Stimulated activated CD8-positive, alpha-beta memory T cell treated with anti-CD3 and anti-CD28 coated beads, Interleukin-2, amount 100 ng/mL, for 48 hours (primary cell): ENCODE measurements around the gene SBNO2.

ENCODE experiments used
- DNase-seq, 2 donors: peaks; one replicate each; pipeline ENCODE4 v3.0.0-alpha.2; 2020; ENCODE audit warnings: low read depth in 2 of 2

The SBNO2 gene

DNA sequence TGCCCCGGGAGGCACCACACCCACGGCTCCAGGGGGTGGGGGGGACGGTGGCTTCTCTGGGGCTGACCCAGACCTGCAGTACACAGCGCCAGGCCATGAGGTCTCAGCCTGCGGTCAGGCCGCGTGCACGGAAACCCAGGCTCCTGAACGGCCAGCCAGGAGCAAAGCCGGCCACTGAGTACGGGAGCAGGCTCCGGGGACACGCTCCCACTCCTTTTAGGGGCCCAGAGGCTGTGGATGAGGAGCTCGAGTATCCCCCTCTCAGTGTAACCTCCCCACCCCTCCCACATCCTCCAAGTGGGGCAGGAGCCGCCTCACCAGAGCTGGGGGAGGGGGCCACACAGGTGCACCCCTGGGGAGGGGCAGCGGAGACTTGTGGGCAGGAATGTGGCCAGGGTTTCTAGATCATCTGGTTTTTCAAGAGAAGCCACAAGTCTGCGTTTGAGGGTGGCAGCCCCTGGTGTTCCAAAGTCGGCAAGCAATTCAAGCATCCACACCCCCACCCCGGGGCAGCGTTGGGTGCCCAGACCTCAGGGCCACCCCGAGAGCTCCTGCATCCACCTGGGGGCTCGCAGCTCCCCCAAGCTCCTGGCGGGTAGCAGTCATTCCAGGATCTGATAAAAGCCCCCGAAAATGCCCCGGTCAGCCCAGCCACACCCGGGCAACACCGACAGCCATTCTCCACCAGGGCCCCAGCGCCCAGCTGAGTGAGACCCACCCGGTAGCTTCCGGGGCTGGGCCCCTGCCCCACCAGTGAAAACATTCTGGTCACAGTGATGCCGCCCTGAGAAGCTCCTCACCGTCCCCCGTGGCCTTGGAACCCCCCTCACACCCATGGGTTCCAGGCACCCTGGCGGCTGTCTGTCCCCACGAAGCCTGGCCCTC is 6.1 kb downstream of the SBNO2 start:
- no peak for DNase-seq

- no peak for DNase-seq
Measured at GRCh38 chr19:1166872-1167573, 7.0 kb downstream of the SBNO2 start.

DNA sequence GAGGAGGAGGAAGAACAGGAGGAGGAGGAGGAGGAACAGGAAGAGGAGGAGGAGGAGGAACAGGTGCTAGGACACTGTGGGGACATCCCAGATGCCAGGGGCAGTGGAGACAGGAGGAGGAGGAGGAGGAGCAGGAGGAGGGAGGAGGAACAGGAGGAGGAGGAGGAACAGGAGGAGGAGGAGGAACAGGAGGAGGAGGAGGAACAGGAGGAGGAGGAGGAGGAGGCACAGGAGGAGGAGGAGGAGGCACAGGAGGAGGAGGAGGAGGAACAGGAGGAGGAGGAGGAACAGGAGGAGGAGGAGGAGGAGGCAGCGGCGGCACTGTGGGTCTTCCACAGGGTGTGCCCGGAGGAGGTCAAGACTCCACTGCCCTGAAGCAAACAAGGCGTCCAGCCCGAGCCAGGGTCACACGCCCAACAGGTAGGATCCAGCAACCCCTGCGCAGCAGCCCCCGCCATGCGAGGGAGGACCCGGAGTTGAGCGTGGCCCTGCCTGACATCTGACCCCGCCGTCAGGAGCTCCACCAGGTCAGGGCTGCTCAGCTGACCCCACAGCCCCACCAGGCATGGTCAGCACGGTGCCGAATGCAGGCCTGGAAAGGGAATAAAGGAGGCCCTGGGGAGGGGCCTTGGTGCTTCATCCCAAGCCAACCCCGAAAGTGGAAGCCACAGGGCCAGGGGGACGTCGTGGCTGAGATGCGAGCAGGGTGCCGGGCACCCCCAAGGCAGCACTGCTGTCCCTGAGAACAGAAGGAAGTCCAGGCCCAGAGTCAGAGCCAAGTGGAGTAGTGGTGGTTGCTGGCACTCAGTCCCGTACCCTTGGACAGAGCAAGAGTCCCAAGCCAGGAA is 9.2 kb downstream of the SBNO2 start:
- DNase-seq = no peak

DNA sequence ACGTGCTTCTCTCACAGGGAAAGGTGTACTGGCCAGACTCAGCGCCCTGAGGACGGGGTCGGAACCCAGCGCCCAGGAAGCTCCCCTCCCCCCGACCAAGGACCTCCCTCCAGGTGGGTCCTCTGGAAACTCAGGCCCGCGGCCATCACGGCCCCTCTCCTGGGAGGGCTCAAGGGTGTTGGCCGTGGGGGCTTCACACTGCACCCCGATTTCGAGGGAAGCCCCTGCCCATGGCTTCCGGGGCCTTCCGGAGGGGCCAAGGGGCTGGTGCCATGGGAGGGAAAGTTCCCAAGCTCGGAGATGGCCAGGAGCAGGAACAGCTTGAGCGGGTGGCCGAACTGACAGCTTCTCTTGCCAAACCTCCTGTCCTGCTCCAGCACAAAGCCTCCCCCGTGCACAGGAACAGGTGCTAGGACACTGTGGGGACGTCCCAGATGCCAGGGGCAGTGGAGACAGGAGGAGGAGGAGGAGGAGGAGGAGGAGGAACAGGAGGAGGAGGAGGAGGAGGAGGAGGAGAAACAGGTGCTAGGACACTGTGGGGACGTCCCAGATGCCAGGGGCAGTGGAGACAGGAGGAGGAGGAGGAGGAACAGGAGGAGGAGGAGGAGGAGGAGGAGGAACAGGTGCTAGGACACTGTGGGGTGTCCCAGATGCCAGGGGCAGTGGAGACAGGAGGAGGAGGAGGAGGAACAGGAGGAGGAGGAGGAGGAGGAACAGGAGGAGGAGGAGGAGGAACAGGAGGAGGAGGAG is 10.0 kb downstream of the SBNO2 start:
- DNase-seq = no peak

DNA sequence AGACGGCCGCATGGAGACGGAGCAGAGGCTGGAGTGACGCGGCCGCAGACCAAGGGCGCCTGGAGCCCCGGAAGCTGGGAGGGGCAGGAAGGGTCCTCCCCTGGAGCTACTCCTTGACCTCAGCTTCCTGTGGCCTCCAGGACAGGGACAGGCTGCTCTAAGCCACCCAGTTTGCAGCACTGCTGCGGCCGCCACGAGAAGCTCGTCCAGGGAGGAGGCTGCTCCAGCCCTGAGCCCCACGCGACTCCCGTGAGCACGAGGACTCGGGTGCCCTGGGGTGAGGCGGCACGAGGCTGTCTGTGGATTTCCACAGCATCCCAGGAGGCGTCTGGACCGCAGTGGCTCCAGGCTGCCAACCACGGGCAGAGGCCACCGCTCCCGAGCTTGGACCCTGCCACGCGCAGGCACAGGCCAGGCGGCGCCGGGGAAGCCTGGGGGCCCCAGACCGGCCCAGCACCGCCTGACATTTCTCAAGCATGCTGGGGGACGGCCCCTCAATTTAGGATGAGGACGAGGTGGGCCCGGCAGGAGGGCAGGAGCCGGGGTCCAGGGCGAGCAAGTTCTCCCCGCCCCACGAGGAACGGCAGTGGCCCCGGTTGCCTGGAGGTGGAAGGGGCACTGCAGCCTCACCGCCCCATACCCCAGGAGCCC is 10.7 kb downstream of the SBNO2 start:
- DNase-seq = no peak

DNA sequence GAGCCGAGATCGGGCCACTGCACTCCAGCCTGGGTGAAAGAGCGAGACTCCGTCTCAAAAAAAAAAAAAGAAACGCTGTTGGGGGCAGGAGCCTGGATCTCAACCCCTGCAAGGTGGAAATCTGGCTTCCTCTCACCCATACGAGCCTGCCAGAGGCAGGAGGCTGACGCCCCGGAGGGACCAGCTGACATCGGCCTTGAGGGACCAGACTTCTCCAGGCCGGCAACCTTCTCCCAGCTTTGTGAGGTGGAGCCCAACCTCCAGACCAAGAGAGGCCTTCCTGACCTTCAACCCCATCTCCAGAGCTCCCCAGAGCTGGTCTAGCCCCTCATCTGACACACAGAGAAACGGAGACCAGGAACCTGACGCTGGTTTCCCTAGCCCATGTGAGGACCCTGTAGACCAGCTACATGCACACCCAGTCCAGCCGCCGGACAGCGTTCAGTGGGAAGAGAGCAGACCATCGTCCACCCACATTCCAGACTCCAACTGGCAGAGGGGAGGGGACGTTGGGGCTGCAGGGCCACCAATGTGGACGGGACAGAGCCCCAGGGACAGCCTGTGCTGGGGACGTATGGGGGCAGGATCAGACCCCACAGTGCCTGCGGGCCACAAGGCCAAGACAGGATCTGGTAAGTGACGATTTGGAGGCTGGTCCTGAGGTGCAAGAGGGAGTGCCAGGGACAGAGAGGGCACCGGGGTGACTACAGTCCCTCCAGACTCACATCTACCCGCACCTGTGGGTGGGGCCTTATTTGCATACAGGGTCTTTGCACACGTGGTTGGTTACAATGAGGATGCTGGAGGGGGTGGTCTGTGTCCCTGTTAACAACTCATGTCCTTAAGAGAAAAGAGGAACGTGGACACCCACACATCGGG is 11.4 kb downstream of the SBNO2 start:
- DNase-seq = no peak

DNA sequence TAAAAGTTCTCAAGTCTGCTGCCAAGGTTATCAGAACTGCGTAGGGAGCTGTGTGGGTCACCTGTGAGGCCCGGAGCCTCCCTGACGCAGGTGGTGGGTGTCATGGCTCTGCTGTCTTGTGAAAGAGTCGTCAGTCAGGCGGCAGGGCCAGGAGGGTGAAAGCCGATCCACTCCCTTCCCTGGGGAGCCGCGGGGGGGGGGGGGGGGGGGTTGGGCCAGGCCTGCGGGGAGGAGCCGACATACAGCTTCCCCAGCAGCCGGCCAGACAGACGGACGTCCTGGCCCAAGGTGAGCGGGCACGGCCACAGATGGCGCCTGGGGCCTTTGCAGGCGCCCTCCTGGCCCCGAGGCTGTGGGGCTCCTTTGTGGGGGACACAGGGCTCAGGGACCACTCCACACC is 12.4 kb downstream of the SBNO2 start:
- no peak for DNase-seq

- DNase-seq = no peak
Measured at GRCh38 chr19:1159864-1160595, 14.0 kb downstream of the SBNO2 start.

- no peak for DNase-seq
Measured at GRCh38 chr19:1158885-1159448, 15.1 kb downstream of the SBNO2 start.

DNA sequence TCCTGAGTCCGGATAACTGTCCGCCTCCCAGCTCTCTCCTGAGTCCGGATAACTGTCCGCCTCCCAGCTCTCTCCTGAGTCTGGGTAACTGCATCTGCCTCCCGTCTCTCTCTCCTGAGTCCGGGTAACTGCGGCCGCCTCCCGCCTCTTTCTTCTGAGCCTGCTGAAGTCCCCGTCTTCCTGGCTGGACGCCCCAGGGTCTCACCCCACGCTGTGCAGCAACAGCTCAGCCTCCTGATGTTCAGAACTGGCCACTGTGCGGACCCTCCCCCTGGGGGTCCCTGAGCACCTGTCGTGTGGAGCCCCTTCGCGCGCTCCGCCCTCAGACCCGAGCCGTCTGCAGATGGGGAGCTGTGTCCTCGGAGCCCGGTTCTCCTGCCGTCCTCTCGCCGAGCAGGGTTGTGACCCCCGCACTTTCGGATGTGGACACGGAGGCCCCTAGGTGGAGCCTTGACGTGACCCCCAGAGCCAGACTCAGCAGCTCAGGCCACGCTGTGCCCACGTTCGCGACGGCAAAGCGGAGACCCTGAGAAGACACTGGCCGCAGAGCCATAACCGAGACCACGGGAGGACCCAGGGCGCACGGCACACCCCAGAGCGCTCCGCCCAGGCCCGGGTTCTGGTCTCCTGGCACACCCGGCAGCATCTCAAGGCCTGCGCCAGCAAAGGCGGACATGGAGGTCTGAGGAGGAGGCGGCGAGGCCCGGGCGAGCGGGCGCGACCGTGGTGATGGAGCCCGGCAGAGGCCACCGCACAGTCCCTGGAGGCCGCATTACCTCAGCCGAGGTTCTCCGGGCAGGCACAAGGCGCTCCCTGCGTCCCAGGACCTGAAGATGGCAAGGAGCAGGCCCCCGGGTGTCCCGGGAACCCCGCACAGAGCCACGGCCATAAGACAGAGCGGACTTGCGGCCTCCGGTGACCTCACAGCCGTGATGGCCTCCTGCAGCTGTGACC is 15.9 kb downstream of the SBNO2 start:
- DNase-seq = no peak

GRCh38 chr19:1156830-1157615 is 17.0 kb downstream of the SBNO2 start:
- DNase-seq = no peak

DNA sequence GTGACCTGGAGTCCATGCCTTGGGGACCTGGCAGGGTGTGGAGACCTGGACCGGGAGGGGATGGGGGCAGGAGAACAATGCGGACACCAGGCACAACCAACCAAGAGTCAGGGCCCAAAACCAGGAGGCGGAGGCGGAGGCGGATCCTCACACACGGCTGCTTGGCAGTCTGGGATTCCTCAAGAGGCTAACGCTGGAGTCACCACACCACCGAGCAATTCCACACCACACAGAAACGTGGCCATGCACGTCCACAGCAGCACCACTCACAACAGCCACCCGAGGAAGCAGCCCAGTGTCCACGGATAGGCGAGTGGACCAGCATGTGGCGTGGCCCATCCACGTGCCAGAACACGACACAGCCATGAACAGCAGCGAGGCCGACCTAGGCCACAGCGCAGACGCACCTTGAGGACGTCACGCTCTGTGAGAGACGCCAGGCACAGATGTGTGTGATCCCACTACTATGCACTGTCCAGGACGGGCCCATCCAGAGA is 17.7 kb downstream of the SBNO2 start:
- no peak for DNase-seq

DNA sequence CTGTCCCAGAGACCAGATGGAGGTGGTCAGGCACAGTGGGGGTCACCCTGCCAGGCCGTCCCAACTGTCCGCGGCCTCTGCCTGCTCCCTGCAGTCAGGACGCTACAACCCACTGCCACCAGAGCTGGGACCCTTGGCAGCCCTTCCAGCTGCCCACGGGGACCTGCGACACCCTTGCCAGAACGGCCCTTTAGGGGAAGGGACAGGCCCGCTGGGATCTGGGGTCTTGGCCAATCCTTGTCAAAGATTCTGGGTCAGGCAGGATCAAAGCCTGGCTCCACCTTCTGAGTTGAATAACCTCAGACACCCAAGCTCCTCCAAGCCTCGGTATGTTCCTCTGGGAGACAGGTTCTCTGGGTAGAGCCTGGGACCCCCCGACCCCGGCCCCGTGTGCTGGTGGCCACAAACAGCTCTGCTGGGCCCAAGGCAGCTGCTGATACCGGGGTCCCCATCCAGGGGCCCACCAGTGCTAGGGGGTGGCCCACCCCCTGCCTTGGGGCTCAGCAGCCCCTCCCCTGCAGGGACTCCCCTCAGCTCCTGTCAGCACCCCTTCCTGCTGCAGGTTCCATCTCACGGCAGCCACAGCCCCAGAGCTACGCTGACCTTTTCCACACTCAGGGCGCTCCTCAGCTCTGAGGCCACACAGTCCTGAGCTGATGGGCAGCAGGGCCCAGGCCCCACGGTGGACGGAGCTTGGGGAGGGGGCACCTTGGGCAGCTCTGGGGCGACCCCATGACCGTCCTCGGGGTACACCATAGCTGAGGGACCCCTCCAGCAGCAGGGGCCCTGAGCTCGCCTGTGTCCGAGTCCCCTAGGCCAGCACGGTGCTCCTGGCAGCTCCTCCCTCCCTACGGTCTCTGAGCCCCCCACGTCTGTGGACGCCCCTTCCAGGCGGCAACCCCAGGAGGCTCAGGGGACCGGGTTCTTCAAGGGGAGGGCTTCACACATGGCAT is 18.4 kb downstream of the SBNO2 start:
- no peak for DNase-seq

DNA sequence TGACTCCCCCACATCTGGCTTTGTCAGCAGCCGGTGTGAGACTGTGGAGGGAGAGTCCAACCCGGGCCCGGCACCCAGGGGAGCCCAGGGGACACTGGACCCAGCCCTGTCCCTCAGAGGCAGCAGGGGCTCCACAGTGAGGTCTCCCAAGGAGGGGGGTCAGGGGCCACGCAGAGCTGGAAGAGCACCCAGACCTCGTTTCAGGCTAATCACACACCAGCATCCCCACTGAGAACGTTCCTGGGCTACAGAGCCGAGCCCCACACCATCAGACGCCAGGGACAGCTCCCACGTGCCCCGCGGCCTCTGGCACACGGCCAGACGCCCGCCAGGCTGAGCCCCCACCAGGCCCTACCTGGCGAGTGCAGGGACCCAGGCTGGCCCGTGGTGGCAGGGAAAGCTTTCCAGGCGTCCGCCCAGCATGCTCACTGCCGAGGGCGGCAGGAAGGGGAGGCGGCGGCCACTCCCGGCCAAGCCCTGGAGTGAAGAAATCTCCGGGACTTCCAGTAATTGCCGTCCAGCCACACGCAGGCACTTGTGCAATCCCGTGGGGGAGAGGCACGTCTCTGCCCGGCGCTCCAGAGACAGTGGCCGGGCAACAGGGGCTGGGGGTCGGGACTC is 19.2 kb downstream of the SBNO2 start:
- no peak for DNase-seq
